K562 (cell line): ENCODE measurements around the gene POLR3GL. TPM values are rescaled to one million over a fixed set of nuclear protein-coding genes. Genes with fewer than 3 reads are reported as not detected.

Experiments used
- NFYB ChIP-seq: IDR thresholded peaks from 2 replicates; pipeline ENCODE4 v1.6.1; 2011; ENCODE audit warnings: mild to moderate bottlenecking, moderate library complexity; ENCODE audit not compliant: insufficient read length; ENCODE audit errors: extremely low read depth
- RBM34 ChIP-seq: fragments of 200-400 bp; formaldehyde crosslinking; IDR thresholded peaks from 2 replicates; pipeline ENCODE4 v1.6.1; 2018; ENCODE audit warnings: low read length, borderline replicate concordance; ENCODE audit not compliant: insufficient read depth
- SRSF9 ChIP-seq: fragments of 200-400 bp; formaldehyde crosslinking; IDR thresholded peaks from 2 replicates; pipeline ENCODE4 v1.6.1; 2017; ENCODE audit warnings: low read depth, low read length, borderline replicate concordance
- polyA plus RNA-seq, 8 experiments: library from polyadenylated mRNA; depleted of rRNA in 4 of 8; stranded (reverse) in 5 of 8; unstranded in 3 of 8; fragments of >200 nt; fragmentation: Nextera tagmentation in 2 of 8; fragmentation: Illumina TruSeq in 1 of 8; extraction: Ambion mirVana in 2 of 8; extraction: Trizol in 1 of 8; gene quantifications; 2 replicates each; pipeline versions ENCODE4 v1.2.1 to v1.2.3, GENCODE V29; 2011 to 2014; ENCODE audit warnings: inconsistent platforms in 1 of 8, missing spikeins in 1 of 8
- total RNA-seq, 7 experiments: library from RNA; depleted of rRNA in 6 of 7; stranded (reverse); fragments of >200 nt in 6 of 7; fragmentation: Illumina TruSeq in 2 of 7; extraction: Trizol in 2 of 7; gene quantifications; 2 replicates each; pipeline versions ENCODE4 v1.2.1 to v1.2.3, GENCODE V29; 2011 to 2021; ENCODE audit warnings: low replicate concordance in 1 of 7
- TF ChIP-seq, protein P1 (sequence below): sonication (generic); IDR thresholded peaks from 2 replicates; pipeline ENCODE4 v1.6.1; 2016
- TF ChIP-seq, protein P2 (sequence below), 2 experiments: fragments of 450-650 bp; IDR thresholded peaks; 2 replicates each; pipeline ENCODE4 v1.6.1; 2016; ENCODE audit warnings: mild to moderate bottlenecking in 2 of 2, borderline replicate concordance in 1 of 2, low read depth in 1 of 2, moderate library complexity in 1 of 2

Gene POLR3GL
- total and polyA plus RNA-seq, 9 of the 15 experiments (the other 6 are each of a cell fraction or from before 2014, with no cell fraction given), result 14.6 to 48.4 (median 38.2) TPM

DNA sequence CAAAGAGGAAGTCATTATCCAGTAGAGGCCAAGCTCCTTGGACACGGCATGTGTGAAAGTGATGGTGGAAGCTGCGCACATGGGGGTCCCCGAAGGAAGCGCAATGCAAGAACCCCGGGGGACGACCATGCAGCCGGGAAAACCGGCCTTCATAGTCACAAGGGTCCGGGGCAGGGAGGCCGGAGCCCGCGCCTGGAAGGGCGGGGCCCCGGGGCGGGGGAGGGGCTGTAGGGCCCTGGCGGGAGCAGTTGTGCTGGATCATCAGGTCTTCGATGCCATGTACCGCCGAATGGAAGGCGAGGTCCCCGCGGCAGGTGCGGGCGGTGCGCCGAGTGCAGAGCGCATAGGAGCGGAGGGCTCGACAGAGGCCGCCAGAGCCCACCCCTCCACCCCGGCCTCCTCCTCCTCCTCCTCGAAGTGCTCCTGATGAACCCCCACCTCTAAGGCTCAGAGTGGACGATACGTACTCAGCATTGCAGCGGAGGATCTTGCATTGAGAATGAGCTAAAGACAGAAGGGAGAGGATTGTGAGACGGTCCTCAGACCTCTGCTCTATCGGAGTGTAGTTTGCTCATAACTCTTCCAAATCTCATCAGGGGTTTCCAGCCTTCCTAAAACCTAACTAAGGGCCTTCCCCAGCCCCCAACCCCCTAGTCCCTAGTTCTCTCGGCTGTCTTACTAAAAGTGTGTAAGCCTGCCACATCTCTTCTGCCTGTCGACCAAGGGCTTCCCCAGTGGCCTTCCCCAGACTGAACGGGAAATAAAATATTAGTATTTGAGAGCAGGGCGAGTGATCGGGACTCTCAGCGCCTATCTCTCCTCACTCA is 55.0 kb downstream of the POLR3GL start (continued):
- TF ChIP-seq RBM34 (no peak), SRSF9 (no peak), NFYB (no peak)
- TF ChIP-seq, protein P1, sequence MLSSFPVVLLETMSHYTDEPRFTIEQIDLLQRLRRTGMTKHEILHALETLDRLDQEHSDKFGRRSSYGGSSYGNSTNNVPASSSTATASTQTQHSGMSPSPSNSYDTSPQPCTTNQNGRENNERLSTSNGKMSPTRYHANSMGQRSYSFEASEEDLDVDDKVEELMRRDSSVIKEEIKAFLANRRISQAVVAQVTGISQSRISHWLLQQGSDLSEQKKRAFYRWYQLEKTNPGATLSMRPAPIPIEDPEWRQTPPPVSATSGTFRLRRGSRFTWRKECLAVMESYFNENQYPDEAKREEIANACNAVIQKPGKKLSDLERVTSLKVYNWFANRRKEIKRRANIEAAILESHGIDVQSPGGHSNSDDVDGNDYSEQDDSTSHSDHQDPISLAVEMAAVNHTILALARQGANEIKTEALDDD, result no peak
- TF ChIP-seq, protein P2, sequence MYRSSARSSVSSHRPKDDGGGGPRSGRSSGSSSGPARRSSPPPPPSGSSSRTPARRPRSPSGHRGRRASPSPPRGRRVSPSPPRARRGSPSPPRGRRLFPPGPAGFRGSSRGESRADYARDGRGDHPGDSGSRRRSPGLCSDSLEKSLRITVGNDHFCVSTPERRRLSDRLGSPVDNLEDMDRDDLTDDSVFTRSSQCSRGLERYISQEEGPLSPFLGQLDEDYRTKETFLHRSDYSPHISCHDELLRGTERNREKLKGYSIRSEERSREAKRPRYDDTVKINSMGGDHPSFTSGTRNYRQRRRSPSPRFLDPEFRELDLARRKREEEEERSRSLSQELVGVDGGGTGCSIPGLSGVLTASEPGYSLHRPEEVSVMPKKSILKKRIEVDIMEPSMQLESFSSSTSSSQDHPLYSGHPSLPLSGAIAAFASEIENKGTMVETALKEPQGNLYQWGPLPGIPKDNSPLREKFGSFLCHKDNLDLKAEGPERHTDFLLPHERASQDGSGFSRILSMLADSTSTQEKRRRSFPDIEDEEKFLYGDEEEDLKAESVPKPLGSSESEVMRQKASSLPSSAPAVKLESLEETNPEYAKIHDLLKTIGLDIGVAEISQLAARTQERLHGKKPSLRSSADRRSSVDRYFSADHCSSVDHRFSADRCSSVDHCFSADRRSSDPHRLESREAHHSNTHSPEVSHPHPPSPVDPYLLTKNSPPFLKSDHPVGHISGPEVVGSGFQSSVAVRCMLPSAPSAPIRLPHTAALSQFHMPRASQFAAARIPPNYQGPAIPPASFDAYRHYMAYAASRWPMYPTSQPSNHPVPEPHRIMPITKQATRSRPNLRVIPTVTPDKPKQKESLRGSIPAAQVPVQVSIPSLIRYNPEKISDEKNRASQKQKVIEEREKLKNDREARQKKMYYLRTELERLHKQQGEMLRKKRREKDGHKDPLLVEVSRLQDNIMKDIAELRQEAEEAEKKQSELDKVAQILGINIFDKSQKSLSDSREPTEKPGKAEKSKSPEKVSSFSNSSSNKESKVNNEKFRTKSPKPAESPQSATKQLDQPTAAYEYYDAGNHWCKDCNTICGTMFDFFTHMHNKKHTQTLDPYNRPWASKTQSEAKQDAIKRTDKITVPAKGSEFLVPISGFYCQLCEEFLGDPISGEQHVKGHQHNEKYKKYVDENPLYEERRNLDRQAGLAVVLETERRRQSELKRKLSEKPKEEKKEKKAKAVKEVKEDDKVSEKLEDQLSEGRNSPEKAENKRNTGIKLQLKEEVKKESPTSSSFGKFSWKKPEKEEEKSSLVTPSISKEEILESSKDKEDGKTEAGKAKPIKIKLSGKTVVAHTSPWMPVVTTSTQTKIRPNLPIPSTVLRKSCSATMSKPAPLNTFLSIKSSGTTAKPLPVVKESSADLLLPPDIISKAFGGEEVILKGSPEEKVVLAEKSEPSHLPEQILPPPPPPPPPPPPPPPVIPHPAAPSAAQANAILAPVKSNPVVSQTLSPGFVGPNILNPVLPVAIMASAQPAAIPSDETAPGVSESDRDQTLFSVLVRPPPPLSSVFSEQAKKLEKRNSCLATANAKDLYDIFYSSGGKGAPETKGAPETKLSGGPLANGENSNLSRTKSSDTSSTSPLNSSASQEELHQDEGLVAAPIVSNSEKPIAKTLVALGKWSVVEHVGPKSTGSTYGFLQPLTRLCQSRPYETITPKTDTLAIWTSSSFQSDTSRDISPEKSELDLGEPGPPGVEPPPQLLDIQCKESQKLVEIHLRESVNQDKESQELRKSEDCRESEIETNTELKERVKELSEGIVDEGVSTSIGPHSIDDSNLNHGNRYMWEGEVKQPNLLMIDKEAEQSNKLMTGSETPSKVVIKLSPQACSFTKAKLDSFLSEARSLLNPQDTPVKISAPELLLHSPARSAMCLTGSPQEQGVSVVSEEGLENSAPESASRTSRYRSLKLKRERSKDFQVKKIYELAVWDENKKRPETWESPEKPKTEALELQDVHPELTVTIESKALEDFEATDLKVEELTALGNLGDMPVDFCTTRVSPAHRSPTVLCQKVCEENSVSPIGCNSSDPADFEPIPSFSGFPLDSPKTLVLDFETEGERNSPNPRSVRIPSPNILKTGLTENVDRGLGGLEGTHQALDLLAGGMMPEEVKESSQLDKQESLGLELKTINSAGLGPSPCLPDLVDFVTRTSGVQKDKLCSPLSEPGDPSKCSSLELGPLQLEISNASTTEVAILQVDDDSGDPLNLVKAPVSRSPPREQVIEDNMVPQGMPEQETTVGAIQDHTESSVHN (IDR thresholded peaks at IDR 0.05; ENCODE audit: borderline replicate concordance in 1 of 2, low read depth in 1 of 2), result no peak
